Ectodermal cell (in vitro differentiated cells): ENCODE data around the gene RHEX.

ENCODE experiments used
- H3K27ac ChIP-seq: 2 replicates; pipeline ENCODE4 v1.7.0; 2013; ENCODE audit warnings: mild to moderate bottlenecking, low read depth, low read length; ENCODE audit not compliant: insufficient read depth, poor library complexity, severe bottlenecking
- H3K27me3 ChIP-seq: 2 replicates; pipeline ENCODE4 v1.7.0; 2013; ENCODE audit warnings: mild to moderate bottlenecking, low read length; ENCODE audit not compliant: insufficient read depth, control insufficient read depth, poor library complexity, severe bottlenecking
- H3K36me3 ChIP-seq: one replicate; pipeline ENCODE4 v1.7.0; 2013; ENCODE audit warnings: low read length; ENCODE audit not compliant: control insufficient read depth, insufficient read depth
- H3K4me1 ChIP-seq: one replicate; pipeline ENCODE4 v1.7.0; 2013; ENCODE audit warnings: low read length; ENCODE audit not compliant: control insufficient read depth, insufficient read depth
- H3K4me3 ChIP-seq: 2 replicates; pipeline ENCODE4 v1.7.0; 2013; ENCODE audit warnings: low read depth, low read length, control low read depth; ENCODE audit not compliant: insufficient read depth
- H3K9me3 ChIP-seq: 2 replicates; pipeline ENCODE4 v1.7.0; 2013; ENCODE audit warnings: mild to moderate bottlenecking, low read length, moderate library complexity; ENCODE audit not compliant: control insufficient read depth
- WGBS, 2 experiments: methylation state at CpG; one replicate each; pipeline ENCODE4 v1.1.7; 2013; ENCODE audit warnings: missing lambda C conversion rate in 2 of 2; 5-methylcytosine and 5-hydroxymethylcytosine counted together

The RHEX gene

GRCh38 chr1:206106328-206107167 is 53.6 kb downstream of the RHEX start:
- Histone ChIP-seq H3K4me1 (no peaks in the 10 kb centered on the region), H3K9me3 (no peaks in the 10 kb centered on the region), H3K36me3 (no peaks in the 10 kb centered on the region), H3K27ac (no peak overlapping the region), H3K27me3 (no peaks in the 10 kb centered on the region), H3K4me3 (no peak overlapping the region)
- WGBS, 2 experiments, result 57 to 60% methylated on average over 8 of the region's 8 CpGs

GRCh38 chr1:206107168-206107544 is 54.2 kb downstream of the RHEX start:
- Histone ChIP-seq H3K4me3 (no peak overlapping the region), H3K36me3 (no peaks in the 10 kb centered on the region), H3K4me1 (no peaks in the 10 kb centered on the region), H3K27ac (no peak overlapping the region), H3K27me3 (no peaks in the 10 kb centered on the region), H3K9me3 (no peaks in the 10 kb centered on the region)
- 88 to 91% methylated on average over 7 of the region's 7 CpGs for WGBS, 2 experiments

GRCh38 chr1:206108635-206109034 is 55.7 kb downstream of the RHEX start:
- Histone ChIP-seq H3K36me3 (no peaks in the 10 kb centered on the region), H3K9me3 (no peaks in the 10 kb centered on the region), H3K27ac (no peak overlapping the region), H3K27me3 (no peaks in the 10 kb centered on the region), H3K4me1 (no peaks in the 10 kb centered on the region), H3K4me3 (no peak overlapping the region)
- WGBS, 2 experiments, result 88% methylated on average over 2 of the region's 2 CpGs

GRCh38 chr1:206109718-206110117 is 56.7 kb downstream of the RHEX start:
- Histone ChIP-seq H3K27me3 (peaks cover under 1% of the 10 kb centered on the region), H3K4me3 (no peak overlapping the region), H3K4me1 (no peaks in the 10 kb centered on the region), H3K9me3 (no peaks in the 10 kb centered on the region), H3K36me3 (no peaks in the 10 kb centered on the region), H3K27ac (no peak overlapping the region)
- 89 to 93% methylated on average over 4 of the region's 4 CpGs for WGBS, 2 experiments

GRCh38 chr1:206110161-206110560 is 57.2 kb downstream of the RHEX start:
- H3K36me3 ChIP-seq, result no peaks in the 10 kb centered on the region
- no peaks in the 10 kb centered on the region for H3K9me3 ChIP-seq
- no peaks in the 10 kb centered on the region for H3K4me1 ChIP-seq
- 92 to 95% methylated on average over 15 of the region's 15 CpGs for WGBS, 2 experiments
- H3K27ac ChIP-seq, result no peak overlapping the region
- peaks cover 5% of the 10 kb centered on the region for H3K27me3 ChIP-seq
- no peak overlapping the region for H3K4me3 ChIP-seq

- Histone ChIP-seq H3K27ac (no peak overlapping the region), H3K36me3 (no peaks in the 10 kb centered on the region), H3K9me3 (no peaks in the 10 kb centered on the region), H3K27me3 (peaks cover 11% of the 10 kb centered on the region), H3K4me1 (no peaks in the 10 kb centered on the region), H3K4me3 (no peak overlapping the region)
- 91 to 95% methylated on average over 3 of the region's 3 CpGs for WGBS, 2 experiments
Observed at GRCh38 chr1:206110820-206111219, 57.8 kb downstream of the RHEX start.

GRCh38 chr1:206111271-206111927 is 58.4 kb downstream of the RHEX start:
- Histone ChIP-seq H3K27ac (no peak overlapping the region), H3K4me3 (no peak overlapping the region), H3K4me1 (no peaks in the 10 kb centered on the region), H3K36me3 (no peaks in the 10 kb centered on the region), H3K9me3 (no peaks in the 10 kb centered on the region), H3K27me3 (peaks cover 17% of the 10 kb centered on the region)
- WGBS, 2 experiments, result 90 to 94% methylated on average over 6 of the region's 6 CpGs

GRCh38 chr1:206112600-206113301 is 59.8 kb downstream of the RHEX start:
- H3K27me3 ChIP-seq, result peaks cover 30% of the 10 kb centered on the region
- WGBS, 2 experiments, result 91% methylated on average over 9 of the region's 9 CpGs

GRCh38 chr1:206114692-206115640 is 62.0 kb downstream of the RHEX start:
- Histone ChIP-seq H3K36me3 (no peaks in the 10 kb centered on the region), H3K27me3 (peaks cover 48% of the 10 kb centered on the region), H3K4me1 (no peaks in the 10 kb centered on the region), H3K9me3 (no peaks in the 10 kb centered on the region), H3K27ac (no peak overlapping the region), H3K4me3 (no peak overlapping the region)
- WGBS, 2 experiments, result 89 to 95% methylated on average over 6 of the region's 6 CpGs

More at GRCh38 chr1:206112600-206113301, 59.8 kb downstream of the RHEX start:
- H3K27ac ChIP-seq, result no peak overlapping the region
- H3K9me3 ChIP-seq, result no peaks in the 10 kb centered on the region
- no peaks in the 10 kb centered on the region for H3K36me3 ChIP-seq
- no peak overlapping the region for H3K4me3 ChIP-seq
- no peaks in the 10 kb centered on the region for H3K4me1 ChIP-seq
